Esophagus squamous epithelium (tissue), 4 donors: ENCODE measurements around the gene FHL1.

Source experiments
- POLR2A ChIP-seq, 4 donors: fragments of 450-650 bp; IDR thresholded peaks; one replicate each; pipeline ENCODE4 v1.6.1; 2017; ENCODE audit warnings: antibody characterized with exemption in 4 of 4, mild to moderate bottlenecking in 4 of 4, moderate library complexity in 3 of 4
- TF ChIP-seq, protein P1 (sequence below), 6 experiments: fragments of 450-650 bp in 4 of 6; fragments of 200-600 bp in 2 of 6; sonication (generic) in 2 of 6; IDR thresholded peaks; one replicate each; pipeline ENCODE4 v1.5.1; 2016 to 2019; ENCODE audit warnings: antibody characterized with exemption in 6 of 6, mild to moderate bottlenecking in 4 of 6, moderate library complexity in 4 of 6

GRCh38 chrX:136210806-136211205 lies 63.5 kb downstream of the FHL1 start:
- TF ChIP-seq, protein P1, sequence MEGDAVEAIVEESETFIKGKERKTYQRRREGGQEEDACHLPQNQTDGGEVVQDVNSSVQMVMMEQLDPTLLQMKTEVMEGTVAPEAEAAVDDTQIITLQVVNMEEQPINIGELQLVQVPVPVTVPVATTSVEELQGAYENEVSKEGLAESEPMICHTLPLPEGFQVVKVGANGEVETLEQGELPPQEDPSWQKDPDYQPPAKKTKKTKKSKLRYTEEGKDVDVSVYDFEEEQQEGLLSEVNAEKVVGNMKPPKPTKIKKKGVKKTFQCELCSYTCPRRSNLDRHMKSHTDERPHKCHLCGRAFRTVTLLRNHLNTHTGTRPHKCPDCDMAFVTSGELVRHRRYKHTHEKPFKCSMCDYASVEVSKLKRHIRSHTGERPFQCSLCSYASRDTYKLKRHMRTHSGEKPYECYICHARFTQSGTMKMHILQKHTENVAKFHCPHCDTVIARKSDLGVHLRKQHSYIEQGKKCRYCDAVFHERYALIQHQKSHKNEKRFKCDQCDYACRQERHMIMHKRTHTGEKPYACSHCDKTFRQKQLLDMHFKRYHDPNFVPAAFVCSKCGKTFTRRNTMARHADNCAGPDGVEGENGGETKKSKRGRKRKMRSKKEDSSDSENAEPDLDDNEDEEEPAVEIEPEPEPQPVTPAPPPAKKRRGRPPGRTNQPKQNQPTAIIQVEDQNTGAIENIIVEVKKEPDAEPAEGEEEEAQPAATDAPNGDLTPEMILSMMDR (IDR thresholded peaks at IDR 0.05), result no peak
- no peak for TF ChIP-seq POLR2A (IDR thresholded peaks at IDR 0.05)
